GM21723 (cell line): ENCODE data around the gene TUFT1.

Experiments used
- ATAC-seq: cut with Tn5 transposase; IDR thresholded peaks from one replicate; pipeline ENCODE4 v1.9.1; 2021; ENCODE audit warnings: mild to moderate bottlenecking, moderate library complexity; ENCODE audit not compliant: unreplicated experiment

Gene TUFT1

GRCh38 chr1:151536499-151536898, 3.6 kb upstream of the TUFT1 start:
- no peak for ATAC-seq

- no peak for ATAC-seq
These were observed 3.0 kb upstream of the TUFT1 start for GRCh38 chr1:151537112-151537511.

GRCh38 chr1:151539321-151540020, 638 bp upstream of the TUFT1 start:
- peak; percentile 48 for ATAC-seq

- no peak for ATAC-seq
These were observed 871 bp downstream of the TUFT1 start for GRCh38 chr1:151540982-151541377.

GRCh38 chr1:151541752-151542151, 1.6 kb downstream of the TUFT1 start:
- no peak for ATAC-seq

GRCh38 chr1:151542710-151543129, 2.6 kb downstream of the TUFT1 start:
- no peak for ATAC-seq

GRCh38 chr1:151545542-151545941, 5.4 kb downstream of the TUFT1 start:
- no peak for ATAC-seq

GRCh38 chr1:151546011-151546925, 6.2 kb downstream of the TUFT1 start:
- no peak for ATAC-seq

GRCh38 chr1:151547119-151547899, 7.2 kb downstream of the TUFT1 start:
- ATAC-seq, result no peak

- ATAC-seq, result no peak
These were observed 7.8 kb downstream of the TUFT1 start for GRCh38 chr1:151547900-151548230.

GRCh38 chr1:151549199-151549598, 9.1 kb downstream of the TUFT1 start:
- no peak for ATAC-seq

GRCh38 chr1:151553659-151554058, 13.6 kb downstream of the TUFT1 start:
- no peak for ATAC-seq

GRCh38 chr1:151556052-151556451, 15.9 kb downstream of the TUFT1 start:
- ATAC-seq, result no peak

- no peak for ATAC-seq
These were observed 22.6 kb downstream of the TUFT1 start for GRCh38 chr1:151562661-151563060.

- ATAC-seq, result no peak
These were observed 23.3 kb downstream of the TUFT1 start for GRCh38 chr1:151563376-151563775.

GRCh38 chr1:151565502-151566189, 25.5 kb downstream of the TUFT1 start:
- ATAC-seq, result no peak

GRCh38 chr1:151568626-151569088, 28.5 kb downstream of the TUFT1 start:
- ATAC-seq, result no peak

GRCh38 chr1:151570819-151571218, 30.7 kb downstream of the TUFT1 start:
- no peak for ATAC-seq

- ATAC-seq, result no peak
These were observed 34.7 kb downstream of the TUFT1 start for GRCh38 chr1:151574575-151575529.

- no peak for ATAC-seq
These were observed 37.1 kb downstream of the TUFT1 start for GRCh38 chr1:151577173-151577572.
